HepG2 (cell line): ENCODE results near the gene TTC6. TPM values are rescaled to one million over a fixed set of nuclear protein-coding genes. Genes with fewer than 3 reads are reported as not detected.

Experiments
- AFF4 ChIP-seq: sonication (generic); formaldehyde crosslinking; IDR thresholded peaks from 2 replicates; pipeline ENCODE4 v1.4.0; 2020; ENCODE audit warnings: missing genetic modification reagents
- FOXA3 ChIP-seq: IDR thresholded peaks from 2 replicates; pipeline ENCODE4 v1.6.1; 2016; ENCODE audit warnings: missing genetic modification reagents, missing compliant biosample characterization
- GTF3A ChIP-seq: sonication (generic); formaldehyde crosslinking; conservative IDR thresholded peaks from 2 replicates; pipeline ENCODE4 v1.4.0; 2020; ENCODE audit warnings: mild to moderate bottlenecking, missing genetic modification reagents
- HMG20A ChIP-seq: IDR thresholded peaks from 2 replicates; pipeline ENCODE4 v1.6.1; 2016; ENCODE audit warnings: borderline replicate concordance
- HMGXB3 ChIP-seq: sonication (generic); formaldehyde crosslinking; IDR thresholded peaks from 2 replicates; pipeline ENCODE4 v1.4.0; 2020; ENCODE audit warnings: missing genetic modification reagents, borderline replicate concordance
- KDM4B ChIP-seq: sonication (generic); formaldehyde crosslinking; IDR thresholded peaks from 2 replicates; pipeline ENCODE4 v1.4.0; 2020; ENCODE audit warnings: missing genetic modification reagents
- LRRFIP1 ChIP-seq: sonication (generic); formaldehyde crosslinking; conservative IDR thresholded peaks from 2 replicates; pipeline ENCODE4 v1.4.0; 2020; ENCODE audit warnings: missing genetic modification reagents
- MAFF ChIP-seq: IDR thresholded peaks from 2 replicates; pipeline ENCODE4 v1.6.1; 2011; ENCODE audit warnings: low read depth, low read length, improper control_type of control experiment
- MAFK ChIP-seq, 2 experiments: IDR thresholded peaks in 1 of 2; conservative IDR thresholded peaks in 1 of 2; 2 replicates each; pipeline ENCODE4 v1.6.1; 2011; ENCODE audit warnings: improper control_type of control experiment in 2 of 2, low read length in 2 of 2
- NFRKB ChIP-seq: fragments of 450-650 bp; IDR thresholded peaks from 2 replicates; pipeline ENCODE4 v1.6.1; 2017
- SOX13 ChIP-seq, 3 experiments: fragments of 450-650 bp in 1 of 3; sonication (generic) in 1 of 3; formaldehyde crosslinking in 1 of 3; IDR thresholded peaks in 2 of 3; conservative IDR thresholded peaks in 1 of 3; 2 replicates each; pipeline versions ENCODE4 v1.5.0 to v1.6.1; 2016 to 2020; ENCODE audit warnings: antibody characterized with exemption in 1 of 3, mild to moderate bottlenecking in 1 of 3, missing compliant biosample characterization in 1 of 3, missing genetic modification reagents in 1 of 3, moderate library complexity in 1 of 3
- THAP8 ChIP-seq: sonication (generic); formaldehyde crosslinking; IDR thresholded peaks from 2 replicates; pipeline ENCODE4 v1.5.1; 2020; ENCODE audit warnings: missing genetic modification reagents, mild to moderate bottlenecking, borderline replicate concordance
- ZFP36 ChIP-seq: fragments of 150-350 bp; IDR thresholded peaks from 2 replicates; pipeline ENCODE4 v1.6.1; 2018; ENCODE audit warnings: borderline replicate concordance, low read length, low read depth; ENCODE audit not compliant: partially characterized antibody
- ZNF256 ChIP-seq: sonication (generic); formaldehyde crosslinking; conservative IDR thresholded peaks from 2 replicates; pipeline ENCODE4 v1.4.0; 2020; ENCODE audit warnings: missing genetic modification reagents
- ZNF367 ChIP-seq: sonication (generic); formaldehyde crosslinking; IDR thresholded peaks from 2 replicates; pipeline ENCODE4 v1.4.0; 2020; ENCODE audit warnings: missing genetic modification reagents, borderline replicate concordance
- ZNF678 ChIP-seq: sonication (generic); formaldehyde crosslinking; IDR thresholded peaks from 2 replicates; pipeline ENCODE4 v1.4.0; 2020; ENCODE audit warnings: mild to moderate bottlenecking, missing genetic modification reagents
- ZNF766 ChIP-seq: sonication (generic); formaldehyde crosslinking; IDR thresholded peaks from 2 replicates; pipeline ENCODE4 v1.5.0; 2020; ENCODE audit warnings: missing genetic modification reagents, borderline replicate concordance
- polyA plus RNA-seq, 8 experiments: library from polyadenylated mRNA; depleted of rRNA in 3 of 8; stranded (reverse) in 7 of 8; unstranded in 1 of 8; fragments of >200 nt; fragmentation: Illumina TruSeq in 4 of 8; extraction: Trizol in 4 of 8; gene quantifications; 2 replicates each; pipeline versions ENCODE4 v1.2.1 to v1.2.3, GENCODE V29; 2011 to 2016; ENCODE audit warnings: low read depth in 4 of 8, missing spikeins in 1 of 8, mixed read lengths in 1 of 8; ENCODE audit not compliant: insufficient read depth in 1 of 8
- total RNA-seq, 5 experiments: library from RNA; depleted of rRNA; stranded (reverse); fragments of >200 nt; fragmentation: Illumina TruSeq; extraction: Trizol; gene quantifications; 2 replicates each; pipeline ENCODE4 v1.2.3, GENCODE V29; 2016; ENCODE audit warnings: low read depth in 1 of 5

TTC6 gene
- total and polyA plus RNA-seq, 2 of the 13 experiments (the other 11 are each of a cell fraction or from before 2014, with no cell fraction given): 9.3 to 27.4 TPM

- TF ChIP-seq LRRFIP1 (CRISPR knock-in tag) (no peak), THAP8 (CRISPR knock-in tag) (no peak), SOX13 (IDR thresholded peaks at IDR 0.05) (peak; percentile 92), SOX13 (CRISPR knock-in tag; conservative IDR thresholded peaks at IDR 0.05 in 1 of 2, IDR thresholded peaks at IDR 0.05 in 1 of 2) (peak; percentile 65 to 95; a peak in 3 of 4 replicates), HMGXB3 (peak; percentile 73), ZNF256 (CRISPR knock-in tag) (peak; percentile 95), ZNF367 (no peak; the same call in 1 of the 2 replicates), KDM4B (peak; percentile 97), MAFK (conservative IDR thresholded peaks at IDR 0.05 in 1 of 2, IDR thresholded peaks at IDR 0.05 in 1 of 2; ENCODE audit: low read length in 2 of 2) (no peak), ZNF766 (CRISPR knock-in tag) (0 out of 2 replicates have a peak, but pooled peaks have one; percentile 79), HMG20A (peak; percentile 100), GTF3A (CRISPR knock-in tag) (no peak), ZFP36 (no peak), NFRKB (no peak), FOXA3 (CRISPR knock-in tag) (peak; percentile 100), MAFF (no peak), ZNF678 (CRISPR knock-in tag) (peak; percentile 66; the same call in 1 of the 2 replicates), AFF4 (CRISPR knock-in tag) (peak; percentile 85)
These were observed 48.6 kb upstream of the TTC6 start (continued) for GRCh38 chr14:37546621-37547447.
